Stimulated activated CD8-positive, alpha-beta memory T cell treated with anti-CD3 and anti-CD28 coated beads, Interleukin-4, amount 100 ng/mL, for 24 hours (primary cell): ENCODE results near the gene PBRM1.
"Not testable (repeated sequence)": the region's sequence is repeated elsewhere in the genome, so short reads cannot be mapped to it uniquely, and the experiment has no call there.

Source experiments
- DNase-seq: peaks from one replicate; pipeline ENCODE4 v3.0.0-alpha.2; 2020; ENCODE audit warnings: low read depth

PBRM1 gene

DNA sequence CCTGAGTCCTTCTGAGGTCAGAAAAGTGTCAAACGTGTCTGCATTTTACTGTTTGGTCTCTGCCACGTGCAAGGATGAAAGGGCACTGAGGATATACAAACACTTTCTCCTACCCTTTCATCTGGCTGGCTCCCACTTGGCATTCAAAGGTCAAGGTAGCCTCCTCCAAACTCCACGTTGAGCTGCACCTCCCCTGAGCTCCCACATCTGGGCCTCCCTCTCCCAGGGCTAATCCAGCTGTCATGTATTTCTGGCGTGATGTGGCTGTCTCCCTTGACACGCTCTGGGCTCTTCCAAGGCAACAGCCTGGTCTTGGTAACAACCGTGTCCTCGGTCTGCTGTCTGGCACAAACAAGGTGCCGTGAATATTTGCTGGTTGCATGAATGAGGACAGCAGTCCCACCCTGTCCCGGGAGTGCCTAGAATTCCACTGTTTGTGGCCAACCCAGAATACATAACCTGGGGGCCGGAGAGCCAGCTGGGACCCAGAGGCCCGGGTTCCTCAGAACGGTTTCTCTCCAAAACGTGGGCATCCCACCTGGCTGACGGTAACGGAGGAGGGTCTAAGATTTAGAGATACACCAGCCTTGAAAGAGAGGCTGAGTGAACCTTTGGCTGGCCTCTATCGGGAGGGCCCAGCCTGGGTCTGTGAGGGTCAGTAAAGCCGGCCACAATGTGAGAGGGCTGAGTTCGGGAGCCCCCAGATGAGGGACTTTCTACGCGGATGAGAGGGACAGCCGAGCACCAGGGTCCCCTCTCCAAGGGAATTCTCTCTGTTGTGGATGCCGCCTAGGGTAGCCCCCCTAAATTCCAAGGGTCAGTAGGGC, 19.1 kb upstream of the PBRM1 start:
- peak; percentile 4 for DNase-seq

DNA sequence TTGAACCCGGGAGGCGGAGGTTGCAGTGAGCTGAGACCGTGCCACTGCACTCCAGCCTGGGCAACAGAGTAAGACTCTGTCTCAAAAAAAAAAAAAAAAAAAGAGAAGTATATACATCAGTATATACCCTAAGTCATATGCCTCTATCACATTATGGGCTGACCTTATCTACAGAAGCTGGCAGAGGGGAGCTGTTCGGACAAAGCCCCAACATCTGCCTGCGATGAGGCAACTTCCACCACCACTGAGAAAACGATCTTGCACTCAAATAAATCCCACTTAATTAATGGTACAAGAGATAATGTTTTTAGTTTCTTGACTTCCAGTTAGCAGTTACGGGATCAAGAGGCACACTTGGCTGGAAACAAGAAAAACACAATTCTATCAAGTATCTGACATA, 17.6 kb upstream of the PBRM1 start:
- DNase-seq, result no peak

DNA sequence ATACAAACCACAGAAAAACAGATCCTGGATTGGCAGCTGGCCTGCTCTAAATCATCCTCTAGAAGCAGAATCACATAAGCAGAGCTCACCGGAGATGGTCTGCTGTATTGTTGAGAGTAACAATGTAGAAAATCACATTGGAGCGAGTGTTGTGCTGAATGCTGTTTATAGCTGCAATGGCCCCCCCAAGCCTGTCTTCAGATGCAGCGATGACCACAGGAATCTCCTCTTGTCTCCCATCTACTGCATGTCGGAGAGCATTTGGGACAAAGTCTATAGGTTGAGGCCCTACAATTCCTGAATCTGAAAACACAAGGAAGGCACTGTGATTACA, 11.9 kb upstream of the PBRM1 start:
- DNase-seq, result no peak

DNA sequence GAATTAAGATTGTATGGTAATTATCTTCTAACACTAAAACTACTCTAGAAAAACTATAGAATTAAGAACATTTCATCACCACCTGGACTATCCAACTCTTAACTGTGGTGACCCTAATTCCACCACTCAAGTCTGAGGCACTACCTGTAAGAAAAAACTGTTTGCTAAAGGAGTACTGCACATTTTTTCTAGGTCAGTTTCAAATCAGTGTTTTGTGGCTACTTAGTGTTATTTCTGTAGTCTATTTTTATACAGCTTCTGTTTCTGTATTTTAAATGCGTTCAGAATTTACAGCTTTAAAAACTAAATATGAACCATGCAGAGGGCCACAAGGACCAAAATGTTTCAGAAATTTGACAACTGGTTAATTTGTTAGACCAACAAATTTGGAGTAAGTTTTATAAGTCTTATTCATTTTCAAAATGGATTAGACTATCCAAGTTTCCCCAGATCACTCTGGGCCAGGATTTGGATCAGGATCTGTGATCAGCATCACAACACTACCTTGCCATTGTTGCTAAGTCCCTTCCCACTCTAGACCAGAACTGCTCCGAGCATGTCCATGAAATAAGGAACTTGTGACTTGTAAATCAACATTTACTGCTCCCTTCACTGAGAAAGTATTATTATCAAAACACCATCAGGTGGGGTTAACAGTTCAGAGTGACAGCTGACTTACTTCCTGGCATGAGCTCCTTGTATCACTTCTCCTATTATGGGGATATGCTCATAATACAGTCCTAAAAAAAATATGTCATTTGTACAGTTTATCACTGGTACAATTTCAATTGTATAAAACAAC, 11.3 kb upstream of the PBRM1 start:
- no peak for DNase-seq

DNA sequence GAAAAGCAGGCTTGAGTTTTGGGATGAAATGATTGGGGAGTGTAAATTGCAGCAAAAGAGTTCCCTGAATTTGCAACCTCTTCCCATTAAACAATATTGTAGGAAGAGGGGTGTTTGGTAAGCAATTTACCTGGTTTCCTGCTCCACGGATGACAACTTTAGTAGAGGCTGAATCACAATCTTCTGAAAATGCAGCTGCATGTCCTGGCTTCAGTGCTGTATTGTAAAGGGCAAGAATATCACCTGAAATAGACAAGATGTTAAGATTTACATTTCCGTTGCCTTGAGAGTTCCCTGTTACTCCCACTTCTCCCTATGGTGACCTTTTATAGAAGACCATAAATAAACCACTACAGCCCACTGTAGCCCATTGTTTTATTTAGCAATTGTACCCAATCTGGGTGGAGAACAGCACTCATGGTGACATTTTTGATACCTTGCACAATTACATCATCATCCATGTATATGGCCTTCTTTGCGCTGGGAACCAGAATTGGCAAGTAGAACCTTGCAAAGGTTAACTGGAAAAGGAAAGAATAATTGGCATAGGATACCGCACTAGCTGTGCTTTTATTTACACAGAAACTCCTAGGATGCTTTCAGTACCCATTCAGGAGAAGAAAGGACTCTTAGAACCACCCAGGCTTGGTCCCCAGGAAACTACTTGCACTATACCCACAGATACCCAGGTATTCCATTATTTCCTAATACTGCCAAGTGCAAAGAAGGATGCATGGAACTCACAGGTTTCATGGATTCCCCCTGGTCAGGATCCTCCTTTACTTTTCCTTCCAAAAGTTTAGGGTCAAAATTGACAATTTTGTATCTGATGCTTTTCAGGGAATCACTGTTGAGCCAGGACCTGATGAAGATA, 10.3 kb upstream of the PBRM1 start:
- DNase-seq, result no peak

DNA sequence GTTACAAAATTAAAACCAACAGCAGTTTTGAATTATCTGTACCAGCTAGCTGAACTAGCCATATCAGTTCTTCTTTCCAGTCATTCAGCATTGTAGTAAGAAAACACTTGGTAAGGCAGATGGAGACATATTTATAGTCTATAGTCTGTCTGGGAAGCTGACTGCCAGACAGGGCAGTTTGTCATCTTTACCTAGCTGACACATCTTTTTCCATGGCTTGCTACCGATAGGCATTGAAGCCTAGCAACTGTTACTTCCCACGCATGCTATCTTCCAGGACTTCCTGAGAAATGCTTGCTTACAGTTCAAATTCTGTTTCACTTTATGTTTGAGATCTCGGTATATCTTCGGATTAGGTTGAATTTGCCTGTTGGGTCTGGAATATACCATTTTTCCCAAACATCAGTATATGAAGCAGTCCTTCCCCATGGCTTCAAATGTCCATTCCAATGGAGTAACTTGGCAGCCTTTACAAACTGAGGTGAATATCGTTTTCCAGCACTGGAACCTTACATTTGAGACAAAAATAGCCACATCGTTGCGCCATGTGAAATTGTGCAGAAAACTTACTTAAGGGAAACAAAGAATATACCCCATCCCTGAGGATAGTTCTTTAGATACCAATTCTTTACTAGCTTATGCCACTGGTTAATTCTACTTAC, 8.9 kb upstream of the PBRM1 start:
- no peak for DNase-seq

DNA sequence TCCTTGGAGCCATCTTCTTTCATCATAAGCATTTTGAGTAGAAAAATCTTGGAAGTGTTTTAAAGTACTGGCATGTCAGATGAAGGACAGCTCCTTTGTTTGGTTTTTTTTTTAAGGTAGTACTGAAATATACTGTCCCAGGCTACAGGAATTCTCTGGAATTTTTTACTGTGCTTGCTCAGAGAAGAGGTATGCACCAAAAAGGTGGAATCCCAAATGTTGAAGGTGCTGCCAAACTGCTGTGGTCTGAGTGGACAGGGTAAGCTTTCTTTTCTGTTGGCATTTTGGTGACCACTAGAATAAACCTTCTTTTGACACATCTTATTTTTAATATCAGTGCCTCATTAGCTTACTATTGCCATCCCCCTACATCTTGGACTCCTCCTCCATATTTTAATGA, 7.4 kb upstream of the PBRM1 start:
- no peak for DNase-seq

DNA sequence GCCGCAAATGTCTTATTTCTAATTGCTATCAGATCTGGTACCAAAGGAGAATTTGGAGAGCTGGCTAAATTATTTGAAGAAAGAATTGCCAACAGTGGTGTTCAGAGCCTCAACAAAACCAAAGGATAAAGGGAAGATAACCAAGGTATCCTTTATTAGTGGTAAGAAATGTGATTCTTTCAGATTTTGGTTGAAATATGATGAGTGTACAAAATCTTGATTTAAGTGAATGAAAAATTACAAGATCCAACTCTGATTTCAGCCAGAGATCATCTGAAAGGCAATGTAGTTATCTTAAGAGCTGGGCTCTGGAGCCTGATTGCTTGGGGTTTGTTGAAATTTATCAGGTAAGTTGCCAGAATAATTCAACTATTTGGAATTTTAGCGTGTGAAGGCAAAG, 4.8 kb upstream of the PBRM1 start:
- DNase-seq, result no peak

DNA sequence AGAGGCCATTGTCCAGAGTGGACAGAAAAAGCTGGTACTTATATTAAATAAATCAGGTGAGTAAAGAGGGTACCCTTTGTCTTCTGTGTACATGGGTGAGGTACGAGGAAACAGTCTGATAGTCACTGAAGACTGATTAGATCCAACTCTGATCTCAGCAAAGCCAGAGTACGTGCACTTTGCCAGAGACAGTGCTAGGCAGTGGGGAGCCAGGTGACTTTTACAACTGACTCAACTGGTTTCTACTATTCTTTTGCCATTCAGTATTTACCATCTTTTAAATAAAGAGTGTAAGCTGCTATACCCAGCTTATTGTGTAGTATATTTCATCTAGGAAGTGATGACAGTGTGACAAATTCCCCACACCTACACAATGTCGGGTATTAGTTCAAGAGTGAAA, 3.4 kb upstream of the PBRM1 start:
- no peak for DNase-seq

DNA sequence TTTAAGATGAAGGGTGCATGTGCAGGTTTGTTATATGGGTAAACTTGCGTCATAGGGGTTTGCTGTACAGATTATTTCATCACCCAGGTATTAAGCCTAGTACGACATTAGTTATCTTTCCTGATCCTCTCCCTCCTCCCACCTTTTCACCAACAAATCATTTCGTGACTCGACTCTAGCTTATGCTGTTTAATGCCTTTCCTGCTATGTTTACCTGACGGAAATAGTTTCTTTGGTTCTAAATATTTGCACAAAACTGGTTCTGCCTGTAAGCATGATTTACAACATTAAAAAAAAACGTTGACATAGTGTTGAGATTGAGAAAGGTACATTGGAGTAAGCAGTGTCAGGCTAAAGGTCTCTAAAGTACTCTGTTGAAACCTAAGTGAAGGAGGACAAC, 2.6 kb upstream of the PBRM1 start:
- DNase-seq, result no peak

DNA sequence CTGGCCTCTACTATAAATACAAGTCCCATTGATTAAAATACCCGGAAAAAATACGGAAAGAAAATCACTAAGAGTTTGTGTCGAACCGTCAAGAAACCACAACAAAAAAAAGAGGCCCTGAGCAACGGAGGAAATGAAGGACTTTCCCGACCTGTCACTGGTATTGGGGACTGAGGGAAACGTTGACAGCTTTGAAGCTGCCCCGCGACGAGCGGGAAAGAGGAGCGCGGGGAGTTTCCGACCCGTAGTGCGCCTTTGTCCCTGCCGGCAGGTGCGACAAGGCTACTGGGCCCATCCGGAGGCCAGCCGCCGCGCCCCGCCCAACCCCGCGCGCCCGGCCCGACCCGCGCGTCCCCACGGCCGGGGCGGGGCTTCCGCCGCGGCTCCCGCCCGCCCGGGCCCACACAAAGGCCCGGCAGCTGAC, 416 bp downstream of the PBRM1 start:
- peak; percentile 72 for DNase-seq

DNA sequence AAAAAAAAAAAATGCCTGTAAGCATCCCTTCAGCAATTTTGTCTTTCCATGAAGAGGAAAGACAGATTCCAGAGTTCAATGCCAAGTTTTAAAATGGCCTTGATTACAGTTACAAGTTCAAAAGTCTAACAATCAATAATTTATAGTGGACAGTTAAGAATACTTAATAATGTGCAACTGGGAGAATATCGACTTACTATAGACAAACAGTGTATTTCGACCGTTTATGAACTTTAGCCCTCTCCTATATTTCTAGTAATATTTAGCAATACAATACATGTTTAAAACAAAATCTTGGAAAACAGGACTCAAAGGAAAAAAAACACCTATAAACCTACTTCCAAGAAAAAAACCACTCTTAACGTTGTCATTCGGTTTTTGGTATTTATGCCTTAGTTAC, 1.5 kb downstream of the PBRM1 start:
- no peak for DNase-seq

DNA sequence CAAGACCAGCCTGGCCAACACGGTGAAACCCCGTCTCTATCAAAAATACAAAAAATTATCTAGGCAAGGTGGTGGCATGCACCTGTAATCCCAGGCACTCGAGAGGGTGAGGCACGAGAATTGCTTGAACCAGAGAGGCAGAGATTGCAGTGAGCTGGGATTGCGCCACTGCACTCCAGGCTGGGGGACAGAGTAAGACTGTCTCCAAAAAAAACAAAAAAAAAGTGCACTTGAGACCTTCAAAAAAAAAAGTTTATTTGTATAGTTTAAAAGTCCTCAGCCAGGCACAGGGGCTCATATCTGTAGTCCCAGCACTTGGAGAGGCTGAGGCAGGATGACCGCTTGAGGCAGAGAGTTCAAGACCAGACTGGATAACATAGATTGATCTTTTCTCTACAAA, 2.1 kb downstream of the PBRM1 start:
- DNase-seq, result no peak

DNA sequence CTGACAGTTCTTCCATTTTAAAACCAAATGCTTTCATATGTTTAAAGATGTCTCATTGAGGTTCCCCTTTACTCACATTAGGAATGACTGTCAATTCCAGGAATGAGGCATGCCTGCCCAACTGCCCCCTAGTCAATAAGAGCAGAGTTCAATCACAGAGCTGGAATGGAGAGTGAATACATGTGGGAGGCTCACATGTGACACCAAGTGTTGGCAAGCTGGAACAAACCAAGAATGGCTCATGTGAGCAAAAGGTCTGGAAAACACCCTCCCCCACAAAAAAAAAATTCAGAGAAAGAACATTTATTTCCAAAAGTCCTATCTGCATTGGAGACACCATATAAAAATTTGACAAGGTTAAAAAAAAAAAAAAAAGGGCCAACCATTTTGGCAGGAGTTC, 3.7 kb downstream of the PBRM1 start:
- no peak for DNase-seq

DNA sequence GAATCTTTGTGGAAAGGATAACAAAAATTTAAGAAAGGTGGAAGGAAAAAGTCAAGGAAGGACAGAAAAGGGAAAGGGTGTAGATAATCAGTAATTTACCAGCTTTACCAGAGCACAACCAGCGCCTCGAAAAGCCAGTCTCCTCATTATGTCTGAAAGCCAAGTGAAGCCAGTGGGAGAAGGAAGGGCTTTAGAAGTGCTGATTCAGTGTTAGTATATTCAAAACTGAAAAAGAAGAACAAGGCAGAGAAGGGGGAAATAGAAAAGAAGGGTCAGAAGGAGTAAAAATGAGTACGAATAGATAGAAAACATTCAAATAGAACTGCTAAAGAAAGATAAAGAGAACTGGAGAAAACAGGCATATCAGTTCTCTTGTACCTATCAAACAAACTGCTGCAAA, 4.1 kb downstream of the PBRM1 start:
- DNase-seq, result no peak

DNA sequence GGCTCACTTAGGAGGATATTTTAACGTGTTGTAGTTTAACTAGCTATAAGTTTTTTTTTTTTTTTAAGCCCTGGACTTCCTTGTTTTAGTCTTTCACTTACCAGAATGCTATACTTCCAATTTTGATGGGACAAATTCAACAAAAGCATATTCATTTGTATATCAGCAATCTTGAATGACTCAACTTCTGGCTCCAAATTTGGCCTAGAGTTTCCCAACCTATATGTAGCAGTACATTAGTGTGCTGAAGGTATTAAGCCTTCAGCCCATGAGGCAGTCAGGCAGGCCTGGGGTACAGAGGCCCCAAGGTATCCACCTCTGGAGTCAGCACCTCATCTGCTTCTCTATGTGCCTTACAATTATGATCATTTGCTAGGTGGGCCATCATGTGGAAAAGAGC, 5.9 kb downstream of the PBRM1 start:
- no peak for DNase-seq

DNA sequence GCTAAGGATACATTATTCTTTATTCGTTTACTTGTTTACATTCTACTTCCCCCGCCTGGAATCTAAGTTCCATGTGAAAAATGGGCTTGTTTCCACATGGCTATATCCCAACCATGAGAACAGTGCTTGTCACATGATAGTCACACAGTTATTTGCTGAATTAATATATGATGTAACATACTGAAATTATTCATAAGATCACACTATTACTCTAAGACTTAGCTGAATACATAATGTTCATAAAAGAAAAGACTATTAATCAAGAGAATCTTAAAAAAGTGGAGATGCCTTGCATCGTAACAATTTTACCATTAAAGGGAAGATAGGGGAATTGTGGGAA, 6.5 kb downstream of the PBRM1 start:
- DNase-seq, result no peak

DNA sequence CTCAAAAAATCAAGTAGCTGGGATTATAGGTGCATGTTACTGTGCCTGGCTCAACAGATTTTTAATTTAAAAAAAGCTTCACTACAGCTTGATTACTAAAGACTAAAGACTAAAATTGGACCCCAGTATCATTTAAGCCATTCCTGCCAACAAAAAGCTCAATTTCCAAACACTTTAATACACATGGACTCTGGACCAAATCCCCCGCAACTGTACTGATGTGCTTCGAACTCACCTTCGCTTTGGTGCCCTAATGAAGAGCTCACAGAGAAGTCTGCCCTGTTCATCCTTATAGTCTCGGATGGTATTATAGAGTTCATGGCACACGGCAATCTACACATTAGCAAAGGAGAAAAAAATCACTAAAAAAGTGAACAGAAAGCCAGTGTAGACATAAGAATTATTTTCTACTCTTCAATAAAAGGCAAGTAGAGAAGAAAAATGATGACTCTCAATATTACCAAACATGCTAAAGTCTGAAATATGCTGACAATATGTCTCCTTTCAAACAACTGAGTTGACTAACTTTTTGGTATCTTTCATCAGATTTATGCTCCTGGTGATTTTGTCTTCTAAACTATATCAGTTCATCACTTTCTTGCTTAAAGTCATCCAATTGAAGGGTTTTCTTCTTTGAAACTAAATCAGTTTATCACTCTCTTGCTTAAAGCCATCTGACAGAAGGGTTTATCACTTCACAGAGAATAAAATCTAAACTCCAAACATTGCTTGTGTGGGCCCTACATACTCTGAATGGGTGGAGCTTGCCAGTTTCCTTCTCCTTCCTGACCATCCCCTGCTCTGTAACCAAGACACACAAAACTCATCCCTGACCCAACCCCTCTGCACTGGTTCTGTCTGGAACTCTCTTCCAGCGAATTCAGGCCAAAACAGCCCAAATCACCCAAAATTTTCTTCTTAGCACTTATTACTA, 7.2 kb downstream of the PBRM1 start:
- DNase-seq, result no peak

DNA sequence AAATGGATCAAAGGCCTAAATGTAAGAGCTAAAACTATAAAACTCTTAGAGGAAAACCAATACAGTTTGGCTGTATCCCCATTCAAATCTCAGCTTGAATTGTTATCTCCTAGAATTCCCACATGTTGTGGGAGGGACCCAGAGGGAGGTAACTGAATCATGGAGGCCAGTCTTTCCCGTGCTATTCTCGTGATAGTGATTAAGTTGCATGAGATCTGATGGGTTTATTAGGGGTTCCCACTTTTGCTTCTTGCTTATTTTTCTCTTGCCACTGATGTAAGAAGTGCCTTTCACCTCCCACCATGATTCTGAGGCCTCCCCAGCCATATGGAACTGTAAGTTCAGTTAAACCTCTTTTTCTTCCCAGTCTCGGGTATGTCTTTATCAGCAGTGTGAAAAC, 9.5 kb downstream of the PBRM1 start:
- not testable (repeated sequence) for DNase-seq

DNA sequence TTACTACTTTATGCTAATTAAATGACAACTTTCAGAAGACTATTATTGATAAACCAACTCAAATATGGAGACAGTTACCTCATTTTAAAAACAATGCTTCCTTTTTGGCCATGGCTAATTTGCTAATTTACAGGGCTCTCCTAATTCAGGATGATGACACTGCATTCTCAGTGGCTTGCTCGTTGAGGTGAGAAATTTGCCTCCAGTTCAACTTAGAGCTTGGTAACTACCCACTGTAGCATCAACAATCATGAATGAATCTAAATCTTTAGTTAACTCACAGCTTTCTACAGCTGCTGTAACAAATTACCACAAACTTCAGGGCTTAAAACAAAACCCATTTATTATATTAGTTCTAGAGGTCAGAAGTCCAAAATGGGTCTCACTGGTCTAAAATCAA, 14.0 kb downstream of the PBRM1 start:
- DNase-seq, result no peak
